GM23248 (cell line): ENCODE results near the gene OTUD6A.

Source experiments
- EZH2 ChIP-seq: fragments of 200-600 bp; sonication (generic); IDR thresholded peaks from 2 replicates; pipeline ENCODE4 v1.6.1; 2018; ENCODE audit warnings: antibody characterized with exemption, mild to moderate bottlenecking; ENCODE audit not compliant: insufficient read depth, poor library complexity, severe bottlenecking
- EZH2phosphoT487 ChIP-seq: fragments of 200-600 bp; sonication (generic); IDR thresholded peaks from 2 replicates; pipeline ENCODE4 v1.6.1; 2018; ENCODE audit warnings: antibody characterized with exemption, moderate library complexity, mild to moderate bottlenecking, low read depth; ENCODE audit not compliant: insufficient read depth

GRCh38 chrX:70044541-70045245, 17.6 kb upstream of the OTUD6A start:
- TF ChIP-seq EZH2phosphoT487 (no peak), EZH2 (no peak)
